Right kidney (tissue), 9 donors: ENCODE data around the gene STAP2.
A peak's percentile ranks its signal among the peaks of the same experiment; 100 is the strongest.

Source experiments
- DNase-seq: peaks from one replicate; pipeline ENCODE4 v3.0.0-alpha.2; 2016
- long read RNA-seq, 8 donors: transcript quantifications; one replicate each; lab custom pipeline, GENCODE V29; 2026

The STAP2 gene
- long read RNA-seq, donor 1, transcript STAP2-201 (13 exons, 1,426 nt): major isoform, 10 of 10 reads
- long read RNA-seq, donor 1, partial matches to known transcripts: 0 of 10 reads
- long read RNA-seq, donor 1, other reads (novel, unspliced or antisense): 0 of 10 reads
- long read RNA-seq, donor 2, transcript STAP2-201 (13 exons, 1,426 nt): major isoform, 7 of 7 reads
- long read RNA-seq, donor 2, partial matches to known transcripts: 0 of 7 reads
- long read RNA-seq, donor 2, other reads (novel, unspliced or antisense): 0 of 7 reads
- long read RNA-seq, donor 3, partial matches to known transcripts: 0 of 7 reads
- long read RNA-seq, donor 3, other reads (novel, unspliced or antisense): 0 of 7 reads
- long read RNA-seq, donor 4, partial matches to known transcripts: 0 of 5 reads
- long read RNA-seq, donor 4, other reads (novel, unspliced or antisense): 0 of 5 reads
- long read RNA-seq, donor 5, transcript STAP2-201 (13 exons, 1,426 nt): major isoform, 6 of 7 reads
- long read RNA-seq, donor 5, partial matches to known transcripts: 0 of 7 reads
- long read RNA-seq, donor 5, other reads (novel, unspliced or antisense): 0 of 7 reads
- long read RNA-seq, donor 6, partial matches to known transcripts: 0 of 6 reads
- long read RNA-seq, donor 6, other reads (novel, unspliced or antisense): 0 of 6 reads
- long read RNA-seq, donor 7: 0 reads
- long read RNA-seq, donor 8, transcript STAP2-201 (13 exons, 1,426 nt): major isoform, 9 of 12 reads
- long read RNA-seq, donor 8, partial matches to known transcripts: 0 of 12 reads
- long read RNA-seq, donor 8, other reads (novel, unspliced or antisense): 0 of 12 reads

GRCh38 chr19:4338441-4339355, at the start of gene STAP2:
Gene STAP2, minus strand, starts transcription at chr19:4338827. Its CDS starts 74 bp downstream, at chr19:4338753.
- DNase-seq: peak; percentile 67

GRCh38 chr19:4386041-4386782, 47.6 kb upstream of the STAP2 start:
- no peak for DNase-seq

- no peak for DNase-seq
Measured at GRCh38 chr19:4385291-4386040, 46.8 kb upstream of the STAP2 start.

GRCh38 chr19:4380254-4380727, 41.7 kb upstream of the STAP2 start:
- DNase-seq: no peak

- DNase-seq: peak; percentile 47
Measured at GRCh38 chr19:4379383-4380253, 41.0 kb upstream of the STAP2 start.

- DNase-seq: no peak
Measured at GRCh38 chr19:4378886-4379285, 40.3 kb upstream of the STAP2 start.

- no peak for DNase-seq
Measured at GRCh38 chr19:4376991-4377781, 38.6 kb upstream of the STAP2 start.

GRCh38 chr19:4376671-4376990, 38.0 kb upstream of the STAP2 start:
- DNase-seq: no peak

- DNase-seq: no peak
Measured at GRCh38 chr19:4376028-4376670, 37.5 kb upstream of the STAP2 start.

- DNase-seq: peak; percentile 47
Measured at GRCh38 chr19:4375164-4376027, 36.8 kb upstream of the STAP2 start.

GRCh38 chr19:4374498-4375163, 36.0 kb upstream of the STAP2 start:
- DNase-seq: no peak

GRCh38 chr19:4373601-4374497, 35.2 kb upstream of the STAP2 start:
- no peak for DNase-seq

GRCh38 chr19:4373013-4373367, 34.4 kb upstream of the STAP2 start:
- DNase-seq: no peak

GRCh38 chr19:4372165-4373012, 33.8 kb upstream of the STAP2 start:
- DNase-seq: no peak
